SK-N-SH (cell line): ENCODE results near the gene PODXL2. TPM values are rescaled to one million over a fixed set of nuclear protein-coding genes. Genes with fewer than 3 reads are reported as not detected.

Experiments
- CTCF ChIA-PET: fragments of 300-600, 350-600 bp; formaldehyde crosslinking; extraction: SDS; loops from one replicate; lab custom pipeline; 2021; lab: Yijun Ruan, JAX
- POLR2A ChIA-PET: fragments of 350-600 bp; sonication (Branson Sonifier 250); formaldehyde crosslinking; extraction: SDS; loops from one replicate; lab custom pipeline; 2020; ENCODE audit warnings: antibody characterized with exemption, inconsistent platforms; lab: Yijun Ruan, JAX
- DNase-seq: peaks from one replicate; pipeline ENCODE4 v3.0.0; 2012
- H2AFZ ChIP-seq: fragments of 200-600 bp; sonication (generic); 2 replicates; pipeline ENCODE4 v1.8.1; 2016; ENCODE audit warnings: antibody characterized with exemption, mild to moderate bottlenecking, low read depth
- H3F3A ChIP-seq: fragments of 200-600 bp; sonication (generic); replicated peaks from 2 replicates; pipeline ENCODE3; 2016; ENCODE audit warnings: antibody characterized with exemption, mild to moderate bottlenecking; ENCODE audit not compliant: insufficient read depth
- H3K27ac ChIP-seq, 2 experiments: fragments of 200-500 bp in 1 of 2; fragments of 200-600 bp in 1 of 2; sonication (Bioruptor generic) in 1 of 2; sonication (generic), shearing (Covaris generic) in 1 of 2; 2 replicates each; pipeline versions ENCODE4 v1.5.1 to v1.6.1; 2014 to 2016; ENCODE audit warnings: low read depth in 2 of 2, inconsistent platforms in 1 of 2, low read length in 1 of 2, mild to moderate bottlenecking in 1 of 2, mixed read lengths in 1 of 2
- H3K27me3 ChIP-seq: fragments of 200-600 bp; sonication (generic), shearing (Covaris generic); 2 replicates; pipeline ENCODE4 v1.6.1; 2016; ENCODE audit warnings: mixed run types; ENCODE audit not compliant: insufficient read depth
- H3K36me3 ChIP-seq, 2 experiments: fragments of 200-500 bp in 1 of 2; fragments of 200-600 bp in 1 of 2; sonication (Bioruptor generic) in 1 of 2; sonication (generic) in 1 of 2; replicated peaks in 1 of 2; 2 replicates each; pipeline versions ENCODE3 to v1.5.1; 2014 to 2016; ENCODE audit warnings: low read length in 1 of 2, mild to moderate bottlenecking in 1 of 2; ENCODE audit not compliant: insufficient read depth in 2 of 2, control insufficient read depth in 1 of 2
- H3K4me1 ChIP-seq, 2 experiments: fragments of 200-500 bp in 1 of 2; fragments of 200-600 bp in 1 of 2; sonication (Bioruptor generic) in 1 of 2; sonication (generic), shearing (Covaris generic) in 1 of 2; 2 replicates each; pipeline versions ENCODE4 v1.5.1 to v1.6.1; 2014 to 2016; ENCODE audit warnings: low read depth in 1 of 2, low read length in 1 of 2, mixed run types in 1 of 2; ENCODE audit not compliant: insufficient read depth in 2 of 2, control insufficient read depth in 1 of 2
- H3K4me2 ChIP-seq: fragments of 200-600 bp; sonication (generic), shearing (Covaris generic); 2 replicates; pipeline ENCODE4 v1.6.1; 2017; ENCODE audit warnings: mixed run types
- H3K4me3 ChIP-seq, 2 experiments: fragments of 200-500 bp in 1 of 2; fragments of 200-600 bp in 1 of 2; sonication (Bioruptor generic) in 1 of 2; sonication (generic), shearing (Covaris generic) in 1 of 2; 2 replicates each; pipeline versions ENCODE4 v1.5.1 to v1.8.1; 2014 to 2016; ENCODE audit warnings: low read depth in 2 of 2, inconsistent platforms in 1 of 2, low read length in 1 of 2, mild to moderate bottlenecking in 1 of 2, mixed read lengths in 1 of 2, moderate library complexity in 1 of 2
- H3K79me2 ChIP-seq: fragments of 200-600 bp; sonication (generic); 2 replicates; pipeline ENCODE4 v1.8.1; 2017; ENCODE audit warnings: mild to moderate bottlenecking; ENCODE audit not compliant: insufficient read depth
- H3K9ac ChIP-seq: fragments of 200-600 bp; sonication (generic); 2 replicates; pipeline ENCODE4 v1.6.1; 2017; ENCODE audit warnings: mixed run types
- H3K9me2 ChIP-seq: fragments of 200-600 bp; sonication (generic); 2 replicates; pipeline ENCODE4 v1.6.1; 2017; ENCODE audit warnings: mixed run types
- H3K9me3 ChIP-seq: fragments of 200-600 bp; sonication (generic); 2 replicates; pipeline ENCODE4 v1.6.1; 2017; ENCODE audit warnings: mixed run types, mild to moderate bottlenecking, moderate library complexity
- H4K20me1 ChIP-seq: fragments of 200-600 bp; sonication (generic); 2 replicates; pipeline ENCODE4 v1.6.1; 2017; ENCODE audit warnings: mild to moderate bottlenecking, mixed run types; ENCODE audit not compliant: insufficient read depth
- FOSL2 ChIP-seq: IDR thresholded peaks from 2 replicates; pipeline ENCODE4 v1.4.0; 2012; ENCODE audit warnings: low read depth, mild to moderate bottlenecking, moderate library complexity, borderline replicate concordance
- FOXJ3 ChIP-seq: sonication (generic); formaldehyde crosslinking; IDR thresholded peaks from 2 replicates; pipeline ENCODE4 v1.5.1; 2020; ENCODE audit warnings: mild to moderate bottlenecking, missing genetic modification reagents
- FOXM1 ChIP-seq: IDR thresholded peaks from 2 replicates; pipeline ENCODE4 v1.4.0; 2012; ENCODE audit warnings: low read depth, mild to moderate bottlenecking
- GATA2 ChIP-seq: sonication (generic); formaldehyde crosslinking; IDR thresholded peaks from 2 replicates; pipeline ENCODE4 v1.5.0; 2020; ENCODE audit warnings: mild to moderate bottlenecking, missing genetic modification reagents
- IRF3 ChIP-seq: fragments of 150-350 bp; IDR thresholded peaks from 2 replicates; pipeline ENCODE4 v1.6.1; 2016; ENCODE audit warnings: mild to moderate bottlenecking, low read depth, low read length
- JUND ChIP-seq: IDR thresholded peaks from 2 replicates; pipeline ENCODE4 v1.4.0; 2012
- MAX ChIP-seq: IDR thresholded peaks from 2 replicates; pipeline ENCODE4 v1.4.0; 2012; ENCODE audit warnings: low read depth
- MXI1 ChIP-seq: IDR thresholded peaks from 2 replicates; pipeline ENCODE4 v1.6.1; 2012; ENCODE audit warnings: mild to moderate bottlenecking, low read depth, low read length, improper control_type of control experiment
- NRF1 ChIP-seq: IDR thresholded peaks from 2 replicates; pipeline ENCODE4 v1.6.1; 2012; ENCODE audit warnings: low read depth, mild to moderate bottlenecking, low read length
- PBX3 ChIP-seq: IDR thresholded peaks from 2 replicates; pipeline ENCODE4; 2012
- POLR2AphosphoS5 ChIP-seq: IDR thresholded peaks from 2 replicates; pipeline ENCODE4 v1.6.1; 2012; ENCODE audit warnings: low read depth, low read length
- RCOR1 ChIP-seq: fragments of 150-350 bp; IDR thresholded peaks from 2 replicates; pipeline ENCODE4 v1.6.1; 2017; ENCODE audit warnings: antibody characterized with exemption, low read length
- RFX5 ChIP-seq: IDR thresholded peaks from 2 replicates; pipeline ENCODE4 v1.6.1; 2012; ENCODE audit warnings: mild to moderate bottlenecking, improper control_type of control experiment, low read length
- SMC3 ChIP-seq: IDR thresholded peaks from 2 replicates; pipeline ENCODE4 v1.6.1; 2012; ENCODE audit warnings: low read depth, low read length, improper control_type of control experiment
- TAF1 ChIP-seq: IDR thresholded peaks from 2 replicates; pipeline ENCODE4 v1.6.1; 2012; ENCODE audit warnings: low read depth, mild to moderate bottlenecking, low read length, moderate library complexity, borderline replicate concordance
- USF1 ChIP-seq: IDR thresholded peaks from 2 replicates; pipeline ENCODE4 v1.4.0; 2012; ENCODE audit warnings: low read depth, borderline replicate concordance
- YY1 ChIP-seq: IDR thresholded peaks from 2 replicates; pipeline ENCODE4 v1.4.0; 2012; ENCODE audit warnings: low read depth, mild to moderate bottlenecking
- WGBS: methylation state at CpG from one replicate; pipeline ENCODE4 v1.1.6; 2017; ENCODE audit warnings: low lambda C conversion rate; 5-methylcytosine and 5-hydroxymethylcytosine counted together
- polyA plus RNA-seq, 3 experiments: library from polyadenylated mRNA; depleted of rRNA; stranded (reverse); fragments of >200 nt; gene quantifications; 2 replicates each; pipeline ENCODE4 v1.2.3, GENCODE V29; 2012

The PODXL2 gene
- polyA plus RNA-seq, 1 of the 3 experiments (the other 2 are of a cell fraction), result 27.5 TPM

GRCh38 chr3:127711021-127711695 lies 82.2 kb downstream of the PODXL2 start:
- no peaks in the 10 kb centered on the region for H4K20me1 ChIP-seq
- H3K9me2 ChIP-seq, result no peaks in the 10 kb centered on the region
- no peak for DNase-seq
- no peaks in the 10 kb centered on the region for H3K36me3 ChIP-seq
- peaks cover 0 to 50% of the 10 kb centered on the region in 2 experiments; a peak in 1 of 4 replicates for H3K4me1 ChIP-seq
- no peaks in the 10 kb centered on the region for H3K9me3 ChIP-seq
- H3K79me2 ChIP-seq, result no peaks in the 10 kb centered on the region
- no peak overlapping the region for H2AFZ ChIP-seq
- H3K4me2 ChIP-seq, result no peak overlapping the region
- H3K9ac ChIP-seq, result no peak overlapping the region
- CTCF ChIA-PET, result interaction anchor here (0.6 to 1.9 kb wide), 5 partner anchors 10 to 249 kb away, joined by 3 to 7 read pairs (median 4); no protein-coding TSS in a partner anchor
- H3K4me3 ChIP-seq, result no peak overlapping the region
- H3K27ac ChIP-seq, result no peak overlapping the region
- POLR2A ChIA-PET, result no interaction called here
- H3K27me3 ChIP-seq, result no peaks in the 10 kb centered on the region
- TF ChIP-seq PBX3 (no peak), NRF1 (no peak), RCOR1 (no peak), IRF3 (no peak), MXI1 (no peak), FOXM1 (no peak), SMC3 (no peak), FOSL2 (no peak), GATA2 (CRISPR knock-in tag) (no peak), MAX (no peak), JUND (no peak), FOXJ3 (no peak), POLR2AphosphoS5 (no peak), YY1 (no peak), RFX5 (no peak), USF1 (no peak), TAF1 (no peak)
- H3F3A ChIP-seq, result no peaks in the 10 kb centered on the region
- WGBS, result 81% methylated on average over 12 of the region's 14 CpGs
